Activated CD8-positive, alpha-beta T cell treated with anti-CD3 and anti-CD28 coated beads for 36 hours (primary cell): ENCODE data around the gene RRAS. TPM values are rescaled to one million over a fixed set of nuclear protein-coding genes. Genes with fewer than 3 reads are reported as not detected.

ENCODE experiments used
- ATAC-seq: fragments of 200-7000 bp; cut with Tn5 transposase; one replicate; pipeline ENCODE4 v1.10.0; 2021; ENCODE audit warnings: mild to moderate bottlenecking, moderate library complexity
- CTCF ChIA-PET: fragments of 350-600 bp; sonication (Branson Sonifier 250); formaldehyde crosslinking; loops from one replicate; lab custom pipeline; 2021; ENCODE audit warnings: antibody characterized with exemption; lab: Charles Lee
- POLR2A ChIA-PET: fragments of 350-600 bp; sonication (Branson Sonifier 250); formaldehyde crosslinking; loops from one replicate; lab custom pipeline; 2021; ENCODE audit warnings: antibody characterized with exemption; lab: Charles Lee
- DNase-seq: peaks from one replicate; pipeline ENCODE4 v3.0.0-alpha.2; 2020
- H3K27ac Mint-ChIP-seq: one replicate; pipeline ENCODE4 v1.8.0; 2021; ENCODE audit warnings: mild to moderate bottlenecking, mixed read lengths
- H3K27me3 Mint-ChIP-seq: one replicate; pipeline ENCODE4 v1.8.0; 2021; ENCODE audit warnings: mixed read lengths
- H3K36me3 Mint-ChIP-seq: one replicate; pipeline ENCODE4 v1.8.0; 2021; ENCODE audit warnings: low read depth, mixed read lengths
- H3K4me1 Mint-ChIP-seq: one replicate; pipeline ENCODE4 v1.8.0; 2021; ENCODE audit warnings: low read depth, mixed read lengths
- H3K4me3 Mint-ChIP-seq: one replicate; pipeline ENCODE4 v1.8.0; 2021; ENCODE audit warnings: mild to moderate bottlenecking, moderate library complexity, mixed read lengths
- H3K9me3 Mint-ChIP-seq: one replicate; pipeline ENCODE4 v1.8.0; 2021; ENCODE audit warnings: mixed read lengths
- CTCF ChIP-seq: fragments of 200-600 bp; IDR thresholded peaks from one replicate; pipeline ENCODE4 v1.8.0; 2022; ENCODE audit warnings: antibody characterized with exemption, mild to moderate bottlenecking
- intact Hi-C: fragments of 100-400 bp; cut with micrococcal nuclease; formaldehyde crosslinking; loops from one replicate; pipeline ENCODE4 v1.10.0; 2022
- total RNA-seq, 2 experiments: library from RNA; stranded (reverse); gene quantifications; one replicate each; pipeline ENCODE4 v1.2.3, GENCODE V29; 2021

Gene RRAS
- total RNA-seq, 2 experiments from 2014 or later: 6.3 to 7.1 TPM

GRCh38 chr19:49669516-49669915 lies 29.6 kb upstream of the RRAS start:
- ATAC-seq: no peak
- Mint-ChIP-seq H3K4me1 (peaks cover 18% of the 10 kb centered on the region), H3K27ac (no peak overlapping the region), H3K27me3 (no peaks in the 10 kb centered on the region), H3K4me3 (no peak overlapping the region), H3K9me3 (no peaks in the 10 kb centered on the region), H3K36me3 (peaks cover 14% of the 10 kb centered on the region)
- CTCF ChIA-PET: no interaction called here
- POLR2A ChIA-PET: interaction anchor here (1.2 to 6.7 kb wide), 2 partner anchors 7 to 18 kb away, joined by 3 to 47 read pairs; partner anchors contain the start of gene PRMT1
- DNase-seq: peak; percentile 15
- intact Hi-C loops: no loop called here
- TF ChIP-seq CTCF: no peak

DNA sequence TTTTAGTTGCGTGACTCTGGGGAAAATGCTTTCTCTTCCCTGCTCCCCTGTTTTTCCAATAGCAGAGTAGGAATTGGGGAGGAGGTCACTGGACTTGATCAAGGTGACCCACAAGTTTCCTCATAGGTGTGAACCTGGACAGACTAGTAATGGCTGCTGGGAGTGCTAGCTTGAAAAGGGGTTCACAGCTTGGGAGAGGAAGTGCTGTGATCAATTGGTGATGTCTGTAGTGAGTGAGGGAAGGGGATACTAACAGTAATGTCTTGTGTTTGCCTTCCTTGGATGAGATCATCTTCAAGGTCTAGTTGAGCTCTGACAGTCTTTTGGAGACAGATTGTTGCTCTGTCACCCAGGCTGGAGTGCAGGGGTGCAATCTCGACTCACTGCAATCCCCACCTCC lies 27.5 kb upstream of the RRAS start:
- peaks cover 33% of the 10 kb centered on the region for H3K4me1 Mint-ChIP-seq
- intact Hi-C loops: no loop called here
- POLR2A ChIA-PET: interaction anchor here (1.0 to 6.7 kb wide), 2 partner anchors 10 to 178 kb away, joined by 4 to 47 read pairs; partner anchors contain the start of gene PRMT1
- no peak overlapping the region for H3K27ac Mint-ChIP-seq
- ATAC-seq (no peak), DNase-seq (no peak)
- peaks cover 21% of the 10 kb centered on the region for H3K36me3 Mint-ChIP-seq
- H3K4me3 Mint-ChIP-seq: peak overlapping the region; percentile 94
- no peaks in the 10 kb centered on the region for H3K9me3 Mint-ChIP-seq
- TF ChIP-seq CTCF: no peak
- CTCF ChIA-PET: interaction anchor here (1.2 kb wide), 1 partner anchor 9 kb away, joined by 7 read pairs; the partner anchor contains the start of gene PRMT1
- no peaks in the 10 kb centered on the region for H3K27me3 Mint-ChIP-seq

GRCh38 chr19:49666120-49666444 lies 26.1 kb upstream of the RRAS start:
- CTCF ChIA-PET: interaction anchor here (1.4 to 1.7 kb wide), 2 partner anchors 10 to 12 kb away, joined by 6 to 13 read pairs; no protein-coding TSS in a partner anchor
- Mint-ChIP-seq H3K27ac (peak overlapping the region; percentile 91), H3K27me3 (no peaks in the 10 kb centered on the region), H3K4me1 (peaks cover 28% of the 10 kb centered on the region), H3K4me3 (peak overlapping the region; percentile 94), H3K36me3 (peaks cover 21% of the 10 kb centered on the region), H3K9me3 (no peaks in the 10 kb centered on the region)
- intact Hi-C loops: no loop called here
- POLR2A ChIA-PET: interaction anchor here (1.0 to 6.7 kb wide), 2 partner anchors 11 to 27 kb away, joined by 3 to 47 read pairs; partner anchors contain the start of gene PRMT1
- ATAC-seq (no peak), DNase-seq (no peak)
- no peak for TF ChIP-seq CTCF

GRCh38 chr19:49665351-49666119 lies 25.6 kb upstream of the RRAS start, which contains the start of the genes BCL2L12 and IRF3:
Gene BCL2L12, plus strand, starts transcription at chr19:49665933. Its CDS starts 760 bp downstream, at chr19:49666693.
Gene IRF3, minus strand, starts transcription at chr19:49665857. Its CDS starts 1,019 bp downstream, at chr19:49664838.
- Mint-ChIP-seq H3K36me3 (peaks cover 22% of the 10 kb centered on the region), H3K27ac (peak within 1 kb of the TSS; percentile 91), H3K4me3 (peak within 1 kb of the TSS; percentile 94), H3K9me3 (no peaks in the 10 kb centered on the region), H3K27me3 (no peaks in the 10 kb centered on the region), H3K4me1 (peaks cover 28% of the 10 kb centered on the region)
- no peak for TF ChIP-seq CTCF
- ChIA-PET POLR2A (interaction anchor here (1.0 to 6.7 kb wide), 8 partner anchors 9 to 211 kb away, joined by 3 to 47 read pairs (median 6); partner anchors contain the start of genes FUZ, PRMT1, RRAS and SCAF1), CTCF (interaction anchor here (1.0 to 6.2 kb wide), 4 partner anchors 7 to 166 kb away, joined by 3 to 33 read pairs (median 10); no protein-coding TSS in a partner anchor)
- ATAC-seq (peak; percentile 89), DNase-seq (peak; percentile 99)
- intact Hi-C loops: loop anchor here (2.0 kb wide), 1 partner anchor 25 kb away; the partner anchor contains the start of gene RRAS
